HG03469 (cell line): ENCODE measurements around the gene CACNA2D4.

Experiments used
- ATAC-seq: cut with Tn5 transposase; IDR thresholded peaks from one replicate; pipeline ENCODE4 v1.9.1; 2021; ENCODE audit warnings: mild to moderate bottlenecking, moderate library complexity, moderate number of reproducible peaks; ENCODE audit not compliant: unreplicated experiment

CACNA2D4 gene

DNA sequence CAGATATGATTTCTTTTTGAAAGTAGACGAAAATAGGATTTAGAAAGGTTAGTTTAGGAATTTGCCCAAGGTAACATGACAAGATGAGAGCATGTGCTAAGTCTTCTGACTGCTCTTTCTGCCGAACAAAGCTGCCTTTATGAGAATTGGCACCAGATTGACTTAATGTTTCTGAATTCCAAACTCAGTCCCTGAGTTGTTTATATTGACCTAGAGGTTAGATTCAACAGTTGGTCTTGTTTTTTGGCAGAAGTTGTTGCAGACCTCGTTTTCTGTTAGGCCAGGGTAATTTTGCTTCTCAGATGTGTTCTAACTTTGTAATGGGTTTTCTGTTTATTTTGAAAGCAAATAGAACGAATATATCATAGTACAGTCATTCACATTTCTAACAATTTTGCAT lies 159.6 kb downstream of the CACNA2D4 start:
- no peak for ATAC-seq

- no peak for ATAC-seq
Observed at GRCh38 chr12:1758376-1758775, 160.1 kb downstream of the CACNA2D4 start.

DNA sequence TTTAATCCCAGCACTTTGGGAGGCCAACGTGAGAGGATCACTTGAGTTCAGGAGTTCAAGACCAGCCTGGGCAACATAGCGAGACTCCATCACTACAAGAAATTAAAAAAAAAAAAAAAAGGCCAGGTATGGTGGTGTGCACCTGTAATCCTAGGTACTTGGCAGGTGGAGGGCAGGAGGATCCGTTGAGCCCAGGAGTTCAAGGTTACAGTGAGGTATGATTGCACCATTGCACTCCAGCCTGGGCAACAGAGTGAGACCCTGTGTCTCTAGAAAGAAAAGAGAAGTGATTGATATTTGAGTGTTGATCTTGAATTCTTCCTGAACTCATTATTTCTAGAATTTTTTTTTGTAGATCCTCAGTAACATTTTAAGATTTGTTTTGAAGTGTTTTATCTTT lies 168.2 kb downstream of the CACNA2D4 start:
- no peak for ATAC-seq

DNA sequence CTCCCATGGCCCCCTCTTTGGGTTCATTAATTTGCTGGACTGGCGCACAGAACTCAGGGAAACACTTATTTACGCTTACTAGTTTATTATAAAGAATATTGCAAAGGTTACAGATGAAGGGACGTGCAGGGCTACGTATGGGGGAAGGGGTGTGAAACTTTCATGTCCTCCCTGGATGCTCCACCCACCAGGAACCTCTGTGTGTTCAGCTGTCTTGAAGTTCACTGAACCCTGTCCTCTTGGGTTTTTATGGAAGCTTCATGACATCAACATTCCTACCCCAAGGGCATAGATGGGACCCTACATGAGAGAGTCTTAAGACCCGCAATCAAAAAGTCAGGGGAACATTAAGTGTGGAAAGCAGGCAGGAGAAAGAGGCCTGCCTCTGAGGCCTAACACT lies 169.4 kb downstream of the CACNA2D4 start:
- ATAC-seq: no peak

DNA sequence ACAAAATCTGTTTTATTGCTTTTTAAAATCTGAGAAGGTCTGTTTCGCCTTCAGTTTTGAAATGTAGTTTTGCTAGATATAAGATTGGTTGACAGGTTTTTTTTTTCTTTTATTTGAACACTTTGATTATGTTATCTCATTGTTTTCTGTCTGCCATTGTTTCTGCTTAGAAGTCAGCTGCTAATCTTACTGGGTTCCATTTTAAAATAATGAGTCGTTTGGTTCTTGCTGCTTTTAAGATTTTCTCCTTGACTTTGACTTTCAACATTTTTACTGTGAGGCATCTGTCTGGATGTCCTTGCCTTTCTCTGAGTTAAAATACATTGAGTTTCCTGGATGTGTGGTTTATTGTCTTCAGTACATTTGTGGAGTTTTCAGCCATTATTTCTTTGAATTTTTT lies 170.8 kb downstream of the CACNA2D4 start:
- ATAC-seq: no peak

DNA sequence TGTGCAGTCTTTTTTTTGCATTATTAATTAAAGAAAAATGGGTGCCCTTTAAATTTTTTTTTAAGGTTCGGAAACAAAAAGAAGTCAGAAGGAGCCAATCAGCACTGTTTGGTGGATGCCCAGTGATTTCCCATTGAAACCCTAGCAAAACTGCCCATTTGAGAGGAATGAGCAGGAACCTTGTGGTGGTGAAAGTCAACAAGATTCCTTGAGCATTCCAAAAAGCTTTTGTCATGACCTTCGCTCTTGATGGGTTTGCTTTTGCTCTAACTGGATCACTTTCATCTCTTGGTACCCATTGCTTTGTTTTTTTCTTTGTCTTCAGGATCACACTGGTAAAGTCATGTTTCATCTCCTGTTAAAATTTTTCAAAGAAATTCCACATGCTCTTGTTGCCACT lies 173.5 kb downstream of the CACNA2D4 start:
- ATAC-seq: no peak
